Activated naive CD4-positive, alpha-beta T cell treated with anti-CD3 and anti-CD28 coated beads, Interleukin-2, amount 50 U/mL, for 24 hours (primary cell): ENCODE data around the gene CCDC51.
"Not testable (repeated sequence)": the region's sequence is repeated elsewhere in the genome, so short reads cannot be mapped to it uniquely, and the experiment has no call there.

ENCODE experiments used
- H3K27ac Mint-ChIP-seq: one replicate; pipeline ENCODE4 v1.8.0; 2021; ENCODE audit warnings: mild to moderate bottlenecking, mixed read lengths
- H3K27me3 Mint-ChIP-seq: one replicate; pipeline ENCODE4 v1.8.0; 2021; ENCODE audit warnings: mixed read lengths
- H3K36me3 Mint-ChIP-seq: one replicate; pipeline ENCODE4 v1.8.0; 2021; ENCODE audit warnings: mixed read lengths
- H3K4me1 Mint-ChIP-seq: one replicate; pipeline ENCODE4 v1.8.0; 2021; ENCODE audit warnings: mixed read lengths
- H3K4me3 Mint-ChIP-seq: one replicate; pipeline ENCODE4 v1.8.0; 2021; ENCODE audit warnings: mild to moderate bottlenecking, mixed read lengths
- H3K9me3 Mint-ChIP-seq: one replicate; pipeline ENCODE4 v1.8.0; 2021; ENCODE audit warnings: mixed read lengths

CCDC51 gene, protein sequence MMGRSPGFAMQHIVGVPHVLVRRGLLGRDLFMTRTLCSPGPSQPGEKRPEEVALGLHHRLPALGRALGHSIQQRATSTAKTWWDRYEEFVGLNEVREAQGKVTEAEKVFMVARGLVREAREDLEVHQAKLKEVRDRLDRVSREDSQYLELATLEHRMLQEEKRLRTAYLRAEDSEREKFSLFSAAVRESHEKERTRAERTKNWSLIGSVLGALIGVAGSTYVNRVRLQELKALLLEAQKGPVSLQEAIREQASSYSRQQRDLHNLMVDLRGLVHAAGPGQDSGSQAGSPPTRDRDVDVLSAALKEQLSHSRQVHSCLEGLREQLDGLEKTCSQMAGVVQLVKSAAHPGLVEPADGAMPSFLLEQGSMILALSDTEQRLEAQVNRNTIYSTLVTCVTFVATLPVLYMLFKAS

DNA sequence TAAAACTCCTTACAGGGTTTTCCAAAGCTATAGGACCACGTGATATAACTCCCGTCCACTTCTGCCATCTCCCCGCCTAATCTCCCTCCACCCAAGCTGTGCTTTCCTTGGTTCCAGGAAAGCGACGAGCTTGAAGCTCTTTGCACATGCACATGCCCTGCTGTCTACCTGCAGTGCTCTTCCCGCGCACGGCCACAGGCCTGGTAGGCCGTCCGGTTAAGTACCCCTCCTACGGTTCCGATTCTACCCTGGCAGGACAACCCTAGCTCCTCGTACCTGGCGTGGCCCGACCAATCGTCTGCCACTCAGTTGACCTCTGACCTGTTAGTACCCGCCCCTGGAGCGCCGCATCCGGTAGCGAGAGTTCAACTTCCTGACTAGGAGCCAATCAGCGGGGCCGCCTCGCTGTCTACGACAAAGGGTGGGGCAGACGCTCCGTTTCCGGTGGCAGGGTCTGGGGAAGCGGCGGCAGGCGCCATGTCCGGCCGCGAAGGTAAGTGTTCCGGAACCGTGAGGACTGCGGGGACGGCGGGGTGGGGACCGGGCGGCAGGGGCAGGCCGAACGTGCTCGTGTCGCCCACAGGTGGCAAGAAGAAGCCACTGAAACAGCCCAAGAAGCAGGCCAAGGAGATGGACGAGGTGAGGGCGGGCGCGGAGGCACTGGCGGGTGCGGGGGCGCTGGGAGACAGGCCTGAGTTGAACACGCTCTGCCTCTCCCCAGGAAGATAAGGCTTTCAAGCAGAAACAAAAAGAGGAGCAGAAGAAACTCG, at the start of gene CCDC51, which contains the start of gene TMA7:
CCDC51 (minus strand) TSS at position 300 of the 770 bp plus-strand sequence. CDS start 4,991 bp downstream, outside the sequence.
TMA7 (plus strand) TSS at position 438 of the 770 bp plus-strand sequence; CDS start at position 478, 40 bp downstream.
- peaks cover 4% of the 10 kb centered on the region for H3K36me3 Mint-ChIP-seq
- H3K27ac Mint-ChIP-seq, result peak within 1 kb of the TSS; percentile 81
- H3K4me1 Mint-ChIP-seq, result peaks cover 32% of the 10 kb centered on the region
- no peaks in the 10 kb centered on the region for H3K27me3 Mint-ChIP-seq
- peak within 1 kb of the TSS; percentile 95 for H3K4me3 Mint-ChIP-seq
- no peaks in the 10 kb centered on the region for H3K9me3 Mint-ChIP-seq

DNA sequence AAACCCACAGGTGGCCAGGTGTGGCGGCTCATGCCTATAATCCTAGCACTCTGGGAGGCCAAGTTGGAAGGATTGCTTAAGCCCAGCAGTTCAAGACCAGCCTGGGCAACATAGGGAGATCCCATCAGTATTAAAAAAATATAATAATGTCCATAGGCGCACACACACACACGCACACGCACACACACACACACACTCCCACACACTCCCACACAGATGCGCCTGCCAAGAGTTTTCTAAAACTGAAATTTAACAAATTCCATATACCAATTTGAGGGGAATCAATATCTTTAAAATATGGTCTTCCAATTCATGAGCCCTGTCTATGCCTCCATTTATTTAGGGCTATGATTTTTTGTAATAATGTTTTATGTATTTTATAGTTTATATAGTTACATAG, 47.0 kb upstream of the CCDC51 start:
- no peaks in the 10 kb centered on the region for H3K27me3 Mint-ChIP-seq

GRCh38 chr3:48482822-48483221, 42.9 kb upstream of the CCDC51 start:
- peaks cover 23% of the 10 kb centered on the region for H3K4me1 Mint-ChIP-seq
- H3K27me3 Mint-ChIP-seq, H3K27ac Mint-ChIP-seq, H3K4me3 Mint-ChIP-seq, H3K36me3 Mint-ChIP-seq, H3K9me3 Mint-ChIP-seq: not testable (repeated sequence)

More for the DNA sequence above, 47.0 kb upstream of the CCDC51 start:
- H3K4me3 Mint-ChIP-seq, result no peak overlapping the region
- no peak overlapping the region for H3K27ac Mint-ChIP-seq
- H3K4me1 Mint-ChIP-seq, result no peaks in the 10 kb centered on the region
- no peaks in the 10 kb centered on the region for H3K9me3 Mint-ChIP-seq
- H3K36me3 Mint-ChIP-seq, result peaks cover 2% of the 10 kb centered on the region

- not testable (repeated sequence) for H3K27ac Mint-ChIP-seq, H3K9me3 Mint-ChIP-seq, H3K36me3 Mint-ChIP-seq, H3K27me3 Mint-ChIP-seq, H3K4me3 Mint-ChIP-seq
- H3K4me1 Mint-ChIP-seq, result peaks cover 28% of the 10 kb centered on the region
Observed at GRCh38 chr3:48480891-48481290, 41.0 kb upstream of the CCDC51 start.

DNA sequence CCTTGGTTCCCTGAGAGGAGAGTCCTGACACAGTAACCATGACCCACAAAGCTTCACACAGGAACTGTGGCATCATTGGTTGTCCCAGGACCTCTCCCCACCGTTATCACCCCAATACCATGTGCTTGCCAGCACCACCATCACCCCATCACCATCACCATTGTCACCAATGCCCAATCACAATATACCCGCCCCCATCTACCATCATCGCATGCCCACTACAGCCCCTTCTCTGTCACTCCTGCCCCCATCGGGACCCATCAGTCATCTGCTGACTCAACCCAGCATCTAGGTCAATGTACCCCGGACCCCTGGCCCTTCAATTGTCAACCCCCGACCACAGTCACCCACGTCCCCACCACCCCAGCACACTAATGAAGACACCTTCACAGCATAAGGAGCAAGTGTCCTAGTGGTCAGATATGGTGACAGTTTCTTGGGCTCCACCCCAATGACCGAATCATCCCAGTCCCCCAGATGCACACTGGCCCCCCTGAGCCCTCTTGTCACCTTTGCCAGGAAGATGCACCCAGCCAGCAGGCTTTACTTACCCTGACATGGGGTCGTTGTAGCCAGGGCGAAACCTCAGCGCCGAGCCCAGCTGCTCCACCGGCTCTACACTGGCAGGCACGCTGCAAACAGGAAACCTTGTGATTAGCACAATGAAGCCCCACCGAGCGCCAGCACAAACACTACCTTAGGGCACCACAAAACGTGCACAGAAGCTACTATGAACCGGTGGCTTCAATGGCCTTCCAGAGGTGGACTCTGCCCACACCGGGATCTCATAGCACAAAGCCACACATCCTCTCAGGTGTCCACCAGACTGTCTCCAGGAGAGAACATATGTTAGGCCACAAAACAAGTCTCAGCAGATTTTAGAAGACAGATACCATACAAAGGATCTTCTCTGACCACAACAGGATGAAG, 39.0 kb upstream of the CCDC51 start:
- Mint-ChIP-seq H3K27me3 (no peaks in the 10 kb centered on the region), H3K9me3 (no peaks in the 10 kb centered on the region), H3K36me3 (no peaks in the 10 kb centered on the region), H3K4me1 (peaks cover 39% of the 10 kb centered on the region), H3K4me3 (peak overlapping the region; percentile 76), H3K27ac (peak overlapping the region; percentile 94)

- H3K36me3 Mint-ChIP-seq, result no peaks in the 10 kb centered on the region
- H3K4me3 Mint-ChIP-seq, result peak overlapping the region; percentile 7
- no peaks in the 10 kb centered on the region for H3K27me3 Mint-ChIP-seq
- peaks cover 44% of the 10 kb centered on the region for H3K4me1 Mint-ChIP-seq
- H3K9me3 Mint-ChIP-seq, result no peaks in the 10 kb centered on the region
- H3K27ac Mint-ChIP-seq, result peak overlapping the region; percentile 94
Observed at GRCh38 chr3:48477959-48478520, 38.1 kb upstream of the CCDC51 start.

- Mint-ChIP-seq H3K4me3 (no peak overlapping the region), H3K36me3 (no peaks in the 10 kb centered on the region), H3K27me3 (no peaks in the 10 kb centered on the region), H3K9me3 (no peaks in the 10 kb centered on the region), H3K27ac (no peak overlapping the region), H3K4me1 (peaks cover 44% of the 10 kb centered on the region)
Observed at GRCh38 chr3:48476426-48477053, 36.6 kb upstream of the CCDC51 start.

GRCh38 chr3:48475188-48475587, 35.3 kb upstream of the CCDC51 start:
- peaks cover 50% of the 10 kb centered on the region for H3K4me1 Mint-ChIP-seq
- no peaks in the 10 kb centered on the region for H3K27me3 Mint-ChIP-seq
- H3K4me3 Mint-ChIP-seq, result no peak overlapping the region
- no peaks in the 10 kb centered on the region for H3K36me3 Mint-ChIP-seq
- H3K9me3 Mint-ChIP-seq, result no peaks in the 10 kb centered on the region
- H3K27ac Mint-ChIP-seq, result peak overlapping the region; percentile 86

DNA sequence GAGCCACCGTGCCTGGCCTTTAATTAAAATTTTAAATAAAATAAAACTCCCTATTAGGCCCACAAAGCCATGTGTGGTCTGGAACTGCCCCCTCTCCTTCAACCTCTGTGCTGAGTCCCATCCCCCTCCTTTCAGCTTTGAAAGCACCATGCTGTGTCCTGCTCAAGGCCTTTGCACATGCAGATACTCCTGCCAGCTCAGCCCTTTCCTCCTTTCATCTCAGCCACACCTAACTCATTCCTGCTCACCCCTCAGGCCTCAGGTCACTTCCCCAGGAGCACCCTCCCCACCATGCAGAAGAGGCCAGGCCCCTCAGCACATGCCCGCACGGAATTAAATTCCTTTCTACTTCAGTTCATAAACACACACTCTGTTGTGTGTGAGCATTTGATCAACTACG, 34.7 kb upstream of the CCDC51 start:
- H3K4me1 Mint-ChIP-seq, result peaks cover 53% of the 10 kb centered on the region
- H3K4me3 Mint-ChIP-seq, result peak overlapping the region; percentile 30
- peak overlapping the region; percentile 86 for H3K27ac Mint-ChIP-seq
- no peaks in the 10 kb centered on the region for H3K9me3 Mint-ChIP-seq
- H3K36me3 Mint-ChIP-seq, result no peaks in the 10 kb centered on the region
- H3K27me3 Mint-ChIP-seq, result no peaks in the 10 kb centered on the region

DNA sequence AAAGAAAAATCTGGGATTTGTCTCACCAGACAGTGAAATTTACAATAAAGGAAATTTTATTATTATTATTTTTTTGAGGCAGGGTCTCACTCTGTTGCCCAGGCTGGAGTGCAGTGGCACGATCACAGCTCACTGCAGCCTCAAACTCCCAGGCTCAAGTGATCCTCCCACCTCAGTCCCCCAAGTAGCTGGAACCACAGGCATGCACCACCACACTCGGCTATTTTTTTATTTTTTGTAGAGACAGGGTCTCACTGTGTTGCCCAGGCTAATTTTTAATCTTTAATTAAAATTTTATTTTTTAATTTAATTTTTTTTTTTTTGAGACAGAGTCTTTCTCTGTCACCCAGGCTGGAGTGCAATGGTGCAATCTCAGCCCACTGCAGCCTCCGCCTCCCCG, 34.1 kb upstream of the CCDC51 start:
- not testable (repeated sequence) for H3K4me3 Mint-ChIP-seq, H3K36me3 Mint-ChIP-seq, H3K9me3 Mint-ChIP-seq, H3K27ac Mint-ChIP-seq, H3K27me3 Mint-ChIP-seq
- peaks cover 53% of the 10 kb centered on the region for H3K4me1 Mint-ChIP-seq

GRCh38 chr3:48473617-48473952, 33.7 kb upstream of the CCDC51 start:
- Mint-ChIP-seq H3K27me3 (no peaks in the 10 kb centered on the region), H3K36me3 (no peaks in the 10 kb centered on the region), H3K4me1 (peaks cover 53% of the 10 kb centered on the region), H3K4me3 (peak overlapping the region; percentile 84), H3K27ac (peak overlapping the region; percentile 92), H3K9me3 (no peaks in the 10 kb centered on the region)

GRCh38 chr3:48472923-48473616, 33.2 kb upstream of the CCDC51 start:
- Mint-ChIP-seq H3K9me3 (no peaks in the 10 kb centered on the region), H3K4me1 (peaks cover 53% of the 10 kb centered on the region), H3K4me3 (peak overlapping the region; percentile 84), H3K27me3 (no peaks in the 10 kb centered on the region), H3K36me3 (no peaks in the 10 kb centered on the region), H3K27ac (peak overlapping the region; percentile 92)

- H3K27me3 Mint-ChIP-seq, result no peaks in the 10 kb centered on the region
- peak overlapping the region; percentile 84 for H3K4me3 Mint-ChIP-seq
- H3K4me1 Mint-ChIP-seq, result peaks cover 53% of the 10 kb centered on the region
- H3K27ac Mint-ChIP-seq, result peak overlapping the region; percentile 92
- H3K36me3 Mint-ChIP-seq, result peaks cover 1% of the 10 kb centered on the region
- no peaks in the 10 kb centered on the region for H3K9me3 Mint-ChIP-seq
Observed at GRCh38 chr3:48472673-48472922, 32.7 kb upstream of the CCDC51 start.

- Mint-ChIP-seq H3K9me3 (no peaks in the 10 kb centered on the region), H3K4me1 (peaks cover 65% of the 10 kb centered on the region), H3K4me3 (peak overlapping the region; percentile 70), H3K36me3 (peaks cover 3% of the 10 kb centered on the region), H3K27me3 (no peaks in the 10 kb centered on the region), H3K27ac (peak overlapping the region; percentile 89)
Observed at GRCh38 chr3:48470286-48470685, 30.4 kb upstream of the CCDC51 start.
